ENCODE results near the gene IL12RB2. TPM values are rescaled to one million over a fixed set of nuclear protein-coding genes. Genes with fewer than 3 reads are reported as not detected.

IL12RB2 gene
- total RNA-seq, 1 experiment from 2014 or later: not detected

- Histone ChIP-seq H3K9me2 (replicated peaks; ENCODE audit: insufficient read depth, low read length) (no peaks in the 10 kb centered on the region), H2AFZ (ENCODE audit: low read length) (no peak overlapping the region), H3K9me3 (ENCODE audit: low read length) (no peaks in the 10 kb centered on the region), H3K4me2 (ENCODE audit: low read depth, low read length, poor library complexity, severe bottlenecking) (no peak overlapping the region), H3K4me3 (ENCODE audit: low read length) (no peak overlapping the region), H3K79me2 (ENCODE audit: low read length) (no peaks in the 10 kb centered on the region), H3K9ac (ENCODE audit: low read length) (no peak overlapping the region), H3K27ac (ENCODE audit: low read length) (no peak overlapping the region), H3K4me1 (ENCODE audit: low read length) (no peaks in the 10 kb centered on the region), H3K27me3 (ENCODE audit: low read length) (no peaks in the 10 kb centered on the region), H3K36me3 (ENCODE audit: insufficient read depth, low read length) (no peaks in the 10 kb centered on the region), H4K20me1 (ENCODE audit: insufficient read depth, low read depth, low read length) (no peaks in the 10 kb centered on the region)
- peak; percentile 16 for DNase-seq
Measured at GRCh38 chr1:67299296-67299695, 8.4 kb upstream of the IL12RB2 start.

GRCh38 chr1:67300561-67300960 lies 7.1 kb upstream of the IL12RB2 start:
- H3K4me3 ChIP-seq (ENCODE audit: low read length): no peak overlapping the region
- no peak overlapping the region for H3K4me2 ChIP-seq (ENCODE audit: low read depth, low read length, poor library complexity, severe bottlenecking)

GRCh38 chr1:67304023-67304422 lies 3.6 kb upstream of the IL12RB2 start:
- Histone ChIP-seq H3K27ac (ENCODE audit: low read length) (no peak overlapping the region), H3K36me3 (ENCODE audit: insufficient read depth, low read length) (no peaks in the 10 kb centered on the region), H3K9me2 (replicated peaks; ENCODE audit: insufficient read depth, low read length) (no peaks in the 10 kb centered on the region), H3K4me3 (ENCODE audit: low read length) (no peak overlapping the region), H3K4me1 (ENCODE audit: low read length) (no peaks in the 10 kb centered on the region), H3K4me2 (ENCODE audit: low read depth, low read length, poor library complexity, severe bottlenecking) (no peak overlapping the region), H3K9me3 (ENCODE audit: low read length) (no peaks in the 10 kb centered on the region), H4K20me1 (ENCODE audit: insufficient read depth, low read depth, low read length) (no peaks in the 10 kb centered on the region), H3K9ac (ENCODE audit: low read length) (no peak overlapping the region), H3K27me3 (ENCODE audit: low read length) (no peaks in the 10 kb centered on the region), H3K79me2 (ENCODE audit: low read length) (no peaks in the 10 kb centered on the region), H2AFZ (ENCODE audit: low read length) (no peak overlapping the region)
- peak; percentile 26 for DNase-seq

More at GRCh38 chr1:67300561-67300960, 7.1 kb upstream of the IL12RB2 start:
- Histone ChIP-seq H4K20me1 (ENCODE audit: insufficient read depth, low read depth, low read length) (no peaks in the 10 kb centered on the region), H3K27ac (ENCODE audit: low read length) (no peak overlapping the region), H3K27me3 (ENCODE audit: low read length) (no peaks in the 10 kb centered on the region), H3K9me3 (ENCODE audit: low read length) (no peaks in the 10 kb centered on the region), H3K79me2 (ENCODE audit: low read length) (no peaks in the 10 kb centered on the region), H2AFZ (ENCODE audit: low read length) (no peak overlapping the region), H3K36me3 (ENCODE audit: insufficient read depth, low read length) (no peaks in the 10 kb centered on the region), H3K9ac (ENCODE audit: low read length) (no peak overlapping the region), H3K9me2 (replicated peaks; ENCODE audit: insufficient read depth, low read length) (no peaks in the 10 kb centered on the region), H3K4me1 (ENCODE audit: low read length) (no peaks in the 10 kb centered on the region)
- peak; percentile 11 for DNase-seq

- H3K27me3 ChIP-seq (ENCODE audit: low read length): no peaks in the 10 kb centered on the region
- H3K4me3 ChIP-seq (ENCODE audit: low read length): no peak overlapping the region
- H3K79me2 ChIP-seq (ENCODE audit: low read length): no peaks in the 10 kb centered on the region
- H3K27ac ChIP-seq (ENCODE audit: low read length): no peak overlapping the region
- H3K36me3 ChIP-seq (ENCODE audit: insufficient read depth, low read length): no peaks in the 10 kb centered on the region
- no peak overlapping the region for H2AFZ ChIP-seq (ENCODE audit: low read length)
- H3K9ac ChIP-seq (ENCODE audit: low read length): no peak overlapping the region
- no peaks in the 10 kb centered on the region for H3K9me2 ChIP-seq (replicated peaks; ENCODE audit: insufficient read depth, low read length)
- peak; percentile 4 for DNase-seq
- H4K20me1 ChIP-seq (ENCODE audit: insufficient read depth, low read depth, low read length): no peaks in the 10 kb centered on the region
- H3K4me2 ChIP-seq (ENCODE audit: low read depth, low read length, poor library complexity, severe bottlenecking): no peak overlapping the region
- no peaks in the 10 kb centered on the region for H3K4me1 ChIP-seq (ENCODE audit: low read length)
- H3K9me3 ChIP-seq (ENCODE audit: low read length): no peaks in the 10 kb centered on the region
Measured at GRCh38 chr1:67306547-67306946, 1.1 kb upstream of the IL12RB2 start.

- Histone ChIP-seq H3K9me2 (replicated peaks; ENCODE audit: insufficient read depth, low read length) (no peaks in the 10 kb centered on the region), H3K79me2 (ENCODE audit: low read length) (no peaks in the 10 kb centered on the region), H3K36me3 (ENCODE audit: insufficient read depth, low read length) (no peaks in the 10 kb centered on the region), H4K20me1 (ENCODE audit: insufficient read depth, low read depth, low read length) (no peaks in the 10 kb centered on the region), H3K27ac (ENCODE audit: low read length) (no peak overlapping the region), H3K27me3 (ENCODE audit: low read length) (no peaks in the 10 kb centered on the region), H2AFZ (ENCODE audit: low read length) (no peak overlapping the region), H3K4me3 (ENCODE audit: low read length) (no peak overlapping the region), H3K9me3 (ENCODE audit: low read length) (no peaks in the 10 kb centered on the region), H3K4me1 (ENCODE audit: low read length) (no peaks in the 10 kb centered on the region), H3K9ac (ENCODE audit: low read length) (no peak overlapping the region), H3K4me2 (ENCODE audit: low read depth, low read length, poor library complexity, severe bottlenecking) (no peak overlapping the region)
- peak; percentile 14 for DNase-seq
Measured at GRCh38 chr1:67308136-67308535, 463 bp downstream of the IL12RB2 start.

GRCh38 chr1:67312615-67313014 lies 4.9 kb downstream of the IL12RB2 start:
- DNase-seq: peak; percentile 20

GRCh38 chr1:67313934-67314671 lies 6.4 kb downstream of the IL12RB2 start:
- H3K9me3 ChIP-seq (ENCODE audit: low read length): no peaks in the 10 kb centered on the region
- H3K27me3 ChIP-seq (ENCODE audit: low read length): no peaks in the 10 kb centered on the region
- H2AFZ ChIP-seq (ENCODE audit: low read length): no peak overlapping the region
- no peak overlapping the region for H3K9ac ChIP-seq (ENCODE audit: low read length)
- no peaks in the 10 kb centered on the region for H3K4me1 ChIP-seq (ENCODE audit: low read length)
- no peak overlapping the region for H3K4me3 ChIP-seq (ENCODE audit: low read length)
- no peaks in the 10 kb centered on the region for H4K20me1 ChIP-seq (ENCODE audit: insufficient read depth, low read depth, low read length)
- no peak overlapping the region for H3K27ac ChIP-seq (ENCODE audit: low read length)
- H3K79me2 ChIP-seq (ENCODE audit: low read length): no peaks in the 10 kb centered on the region
- no peak for DNase-seq
- no peak overlapping the region for H3K4me2 ChIP-seq (ENCODE audit: low read depth, low read length, poor library complexity, severe bottlenecking)
- H3K9me2 ChIP-seq (replicated peaks; ENCODE audit: insufficient read depth, low read length): no peaks in the 10 kb centered on the region
- no peaks in the 10 kb centered on the region for H3K36me3 ChIP-seq (ENCODE audit: insufficient read depth, low read length)

More at GRCh38 chr1:67312615-67313014, 4.9 kb downstream of the IL12RB2 start:
- H3K4me2 ChIP-seq (ENCODE audit: low read depth, low read length, poor library complexity, severe bottlenecking): no peak overlapping the region
- H3K27ac ChIP-seq (ENCODE audit: low read length): no peak overlapping the region
- no peak overlapping the region for H3K4me3 ChIP-seq (ENCODE audit: low read length)
- no peaks in the 10 kb centered on the region for H3K27me3 ChIP-seq (ENCODE audit: low read length)
- H2AFZ ChIP-seq (ENCODE audit: low read length): no peak overlapping the region
- H3K79me2 ChIP-seq (ENCODE audit: low read length): no peaks in the 10 kb centered on the region
- H3K9ac ChIP-seq (ENCODE audit: low read length): no peak overlapping the region
- no peaks in the 10 kb centered on the region for H4K20me1 ChIP-seq (ENCODE audit: insufficient read depth, low read depth, low read length)
- no peaks in the 10 kb centered on the region for H3K9me3 ChIP-seq (ENCODE audit: low read length)
- no peaks in the 10 kb centered on the region for H3K4me1 ChIP-seq (ENCODE audit: low read length)
- no peaks in the 10 kb centered on the region for H3K9me2 ChIP-seq (replicated peaks; ENCODE audit: insufficient read depth, low read length)
- H3K36me3 ChIP-seq (ENCODE audit: insufficient read depth, low read length): no peaks in the 10 kb centered on the region

- Histone ChIP-seq H3K79me2 (ENCODE audit: low read length) (no peaks in the 10 kb centered on the region), H3K4me3 (ENCODE audit: low read length) (no peak overlapping the region), H2AFZ (ENCODE audit: low read length) (no peak overlapping the region), H3K9ac (ENCODE audit: low read length) (no peak overlapping the region), H3K4me1 (ENCODE audit: low read length) (no peaks in the 10 kb centered on the region), H3K9me3 (ENCODE audit: low read length) (no peaks in the 10 kb centered on the region), H3K4me2 (ENCODE audit: low read depth, low read length, poor library complexity, severe bottlenecking) (no peak overlapping the region), H3K9me2 (replicated peaks; ENCODE audit: insufficient read depth, low read length) (no peaks in the 10 kb centered on the region), H3K36me3 (ENCODE audit: insufficient read depth, low read length) (no peaks in the 10 kb centered on the region), H3K27me3 (ENCODE audit: low read length) (no peaks in the 10 kb centered on the region), H3K27ac (ENCODE audit: low read length) (no peak overlapping the region), H4K20me1 (ENCODE audit: insufficient read depth, low read depth, low read length) (no peaks in the 10 kb centered on the region)
- no peak for DNase-seq
Measured at GRCh38 chr1:67314696-67315095, 7.0 kb downstream of the IL12RB2 start.
